ENCODE results near the gene ARPC1A. TPM values are rescaled to one million over a fixed set of nuclear protein-coding genes. Genes with fewer than 3 reads are reported as not detected.
"Not testable (repeated sequence)": the region's sequence is repeated elsewhere in the genome, so short reads cannot be mapped to it uniquely, and the experiment has no call there.

ARPC1A gene
- 103 and 105 TPM in 2 replicates for total RNA-seq
- long read RNA-seq, transcript ARPC1A-201 (10 exons, 1,565 nt): major isoform, 936 of 983 reads
- long read RNA-seq, partial matches to known transcripts: 11 of 983 reads
- long read RNA-seq, other reads (novel, unspliced or antisense): 36 of 983 reads

DNA sequence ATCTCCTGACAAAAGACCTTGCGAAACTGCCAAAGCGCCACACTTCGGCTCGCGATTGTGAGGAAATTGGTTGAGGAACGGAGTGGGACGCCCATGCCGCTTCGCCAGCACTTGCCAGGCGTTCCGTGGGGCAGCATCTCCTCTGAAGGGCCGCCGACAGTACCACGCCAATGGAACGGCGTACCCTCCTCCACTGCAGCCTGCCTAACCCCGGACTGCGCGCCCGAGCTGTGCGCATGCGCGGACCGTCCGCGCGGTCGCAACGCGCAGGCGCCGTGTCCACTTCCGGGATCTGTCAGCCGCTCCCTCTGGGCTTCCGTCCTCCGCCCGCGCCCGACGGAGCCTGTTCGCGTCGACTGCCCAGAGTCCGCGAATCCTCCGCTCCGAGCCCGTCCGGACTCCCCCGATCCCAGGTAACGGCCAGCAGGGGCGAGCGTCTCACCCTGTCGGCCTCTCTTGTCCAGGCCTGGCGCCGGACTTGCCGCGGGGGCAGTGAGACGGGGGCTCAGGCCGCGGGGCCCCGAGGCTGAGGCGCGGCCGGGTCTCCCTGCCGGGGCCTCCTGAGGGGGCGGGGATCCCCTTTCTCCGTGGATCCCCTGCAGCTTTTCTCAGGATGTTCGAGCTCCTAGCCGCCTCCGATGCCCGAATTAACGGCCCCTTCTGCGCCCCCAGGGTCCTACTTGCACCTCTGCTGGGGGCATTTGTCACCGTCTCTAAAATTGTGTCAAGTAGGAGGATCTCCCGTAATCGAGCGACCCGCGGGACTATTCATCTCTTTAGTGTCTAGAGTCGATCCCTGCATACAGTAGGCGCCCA, at the start of gene ARPC1A:
Gene ARPC1A (plus strand): TSS at position 307 of the 816 bp plus-strand sequence. CDS start 7,456 bp downstream, outside the sequence.
- H3K9me3 Mint-ChIP-seq (ENCODE audit: unreplicated experiment): no peaks in the 10 kb centered on the region
- peaks cover 38% of the 10 kb centered on the region for H3K4me1 Mint-ChIP-seq (ENCODE audit: unreplicated experiment)
- H3K4me3 Mint-ChIP-seq (ENCODE audit: unreplicated experiment): peak within 1 kb of the TSS; percentile 86

DNA sequence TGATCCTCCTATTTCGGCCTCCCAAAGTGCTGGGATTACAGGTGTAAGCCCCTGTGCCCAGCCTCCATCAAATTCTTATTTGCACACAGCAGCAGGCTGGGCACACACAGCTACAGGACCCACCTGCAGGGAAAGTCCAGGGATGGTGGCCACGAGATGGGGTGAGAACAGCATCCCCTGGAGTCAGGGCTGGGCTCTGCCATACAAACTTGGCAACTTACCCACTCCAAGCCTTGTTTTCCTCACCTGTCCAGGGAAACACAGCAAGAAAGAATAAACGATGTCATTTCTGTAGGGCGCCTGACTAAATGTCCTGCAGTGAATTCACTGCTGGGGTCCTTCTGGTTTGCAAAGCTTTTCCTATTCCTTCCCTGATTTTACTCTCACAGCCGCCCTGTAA, 47.5 kb upstream of the ARPC1A start:
- TF ChIP-seq, protein P1, sequence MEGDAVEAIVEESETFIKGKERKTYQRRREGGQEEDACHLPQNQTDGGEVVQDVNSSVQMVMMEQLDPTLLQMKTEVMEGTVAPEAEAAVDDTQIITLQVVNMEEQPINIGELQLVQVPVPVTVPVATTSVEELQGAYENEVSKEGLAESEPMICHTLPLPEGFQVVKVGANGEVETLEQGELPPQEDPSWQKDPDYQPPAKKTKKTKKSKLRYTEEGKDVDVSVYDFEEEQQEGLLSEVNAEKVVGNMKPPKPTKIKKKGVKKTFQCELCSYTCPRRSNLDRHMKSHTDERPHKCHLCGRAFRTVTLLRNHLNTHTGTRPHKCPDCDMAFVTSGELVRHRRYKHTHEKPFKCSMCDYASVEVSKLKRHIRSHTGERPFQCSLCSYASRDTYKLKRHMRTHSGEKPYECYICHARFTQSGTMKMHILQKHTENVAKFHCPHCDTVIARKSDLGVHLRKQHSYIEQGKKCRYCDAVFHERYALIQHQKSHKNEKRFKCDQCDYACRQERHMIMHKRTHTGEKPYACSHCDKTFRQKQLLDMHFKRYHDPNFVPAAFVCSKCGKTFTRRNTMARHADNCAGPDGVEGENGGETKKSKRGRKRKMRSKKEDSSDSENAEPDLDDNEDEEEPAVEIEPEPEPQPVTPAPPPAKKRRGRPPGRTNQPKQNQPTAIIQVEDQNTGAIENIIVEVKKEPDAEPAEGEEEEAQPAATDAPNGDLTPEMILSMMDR (IDR thresholded peaks at IDR 0.05): no peak
- Mint-ChIP-seq H3K27me3 (ENCODE audit: unreplicated experiment) (peaks cover 5% of the 10 kb centered on the region), H3K9me3 (ENCODE audit: unreplicated experiment) (no peaks in the 10 kb centered on the region), H3K4me3 (ENCODE audit: unreplicated experiment) (no peak overlapping the region), H3K4me1 (ENCODE audit: unreplicated experiment) (no peaks in the 10 kb centered on the region), H3K36me3 (ENCODE audit: unreplicated experiment) (no peaks in the 10 kb centered on the region), H3K27ac (ENCODE audit: unreplicated experiment) (no peak overlapping the region)
- no peak for DNase-seq (ENCODE audit: extremely low spot score, unreplicated experiment)

More for the DNA sequence above, at the start of gene ARPC1A:
- Mint-ChIP-seq H3K36me3 (ENCODE audit: unreplicated experiment) (no peaks in the 10 kb centered on the region), H3K27ac (ENCODE audit: unreplicated experiment) (peak within 1 kb of the TSS; percentile 75), H3K27me3 (ENCODE audit: unreplicated experiment) (no peaks in the 10 kb centered on the region)
- peak; percentile 98 for DNase-seq (ENCODE audit: extremely low spot score, unreplicated experiment)
- TF ChIP-seq, protein P1 (IDR thresholded peaks at IDR 0.05): peak; percentile 39

DNA sequence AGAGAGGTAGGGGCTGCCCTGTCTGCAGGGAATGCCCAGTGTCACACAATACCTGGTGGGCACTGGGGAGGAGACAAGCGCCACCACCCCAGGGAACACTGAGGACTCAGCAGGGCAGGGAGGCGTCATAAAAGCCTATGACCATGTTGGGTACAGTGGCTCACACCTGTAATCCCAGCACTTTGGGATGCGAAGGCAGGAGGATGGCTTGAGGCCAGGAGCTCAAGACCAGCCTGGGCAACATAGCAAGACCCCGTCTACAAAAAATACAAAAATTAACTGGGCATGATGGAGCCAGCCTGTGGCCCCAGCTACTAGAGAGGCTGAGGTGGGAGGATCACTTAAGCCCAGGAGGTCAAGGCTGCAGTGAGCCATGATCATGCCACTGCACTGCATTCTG, 41.5 kb upstream of the ARPC1A start:
- not testable (repeated sequence) for H3K36me3 Mint-ChIP-seq (ENCODE audit: unreplicated experiment); H3K4me3 Mint-ChIP-seq (ENCODE audit: unreplicated experiment); DNase-seq (ENCODE audit: extremely low spot score, unreplicated experiment); H3K27me3 Mint-ChIP-seq (ENCODE audit: unreplicated experiment); H3K9me3 Mint-ChIP-seq (ENCODE audit: unreplicated experiment); H3K4me1 Mint-ChIP-seq (ENCODE audit: unreplicated experiment); H3K27ac Mint-ChIP-seq (ENCODE audit: unreplicated experiment)

DNA sequence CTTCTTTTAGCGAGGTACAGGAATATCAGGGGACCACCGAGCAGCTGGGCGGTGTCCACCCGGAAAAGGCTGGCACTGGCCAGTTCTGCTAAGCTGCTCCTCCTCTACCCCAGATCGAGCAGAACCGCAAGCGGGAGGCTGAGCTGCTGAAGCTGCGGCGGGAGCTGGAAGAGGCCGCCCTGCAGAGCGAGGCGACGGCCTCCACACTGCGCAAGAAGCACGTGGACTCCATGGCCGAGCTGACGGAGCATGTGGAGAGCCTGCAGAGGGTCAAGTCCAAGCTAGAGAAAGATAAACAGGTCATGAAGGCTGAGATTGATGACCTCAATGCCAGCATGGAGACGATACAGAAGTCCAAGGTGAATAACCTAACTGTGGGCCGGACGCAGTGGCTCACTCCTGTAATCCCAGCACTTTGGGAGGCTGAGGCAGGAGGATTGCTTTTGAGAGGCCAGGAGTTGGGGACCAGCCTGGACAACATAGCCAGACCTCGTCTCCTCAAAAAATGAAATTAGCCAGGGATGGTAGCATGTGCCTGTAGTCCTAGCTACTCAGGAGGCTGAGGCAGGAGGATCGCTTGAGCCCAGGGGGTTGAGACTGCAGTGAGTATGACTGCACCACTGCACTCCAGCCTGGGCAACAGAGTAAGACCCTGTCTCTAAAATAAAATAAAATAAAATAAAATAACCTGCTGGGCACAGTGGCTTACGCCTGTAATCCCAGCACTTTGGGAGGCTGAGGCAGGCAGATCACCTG, 37.7 kb upstream of the ARPC1A start:
- TF ChIP-seq, protein P1 (IDR thresholded peaks at IDR 0.05): no peak
- Mint-ChIP-seq H3K4me1 (ENCODE audit: unreplicated experiment) (no peaks in the 10 kb centered on the region), H3K27ac (ENCODE audit: unreplicated experiment) (no peak overlapping the region), H3K27me3 (ENCODE audit: unreplicated experiment) (peaks cover 2% of the 10 kb centered on the region), H3K9me3 (ENCODE audit: unreplicated experiment) (no peaks in the 10 kb centered on the region), H3K4me3 (ENCODE audit: unreplicated experiment) (no peak overlapping the region), H3K36me3 (ENCODE audit: unreplicated experiment) (no peaks in the 10 kb centered on the region)
- no peak for DNase-seq (ENCODE audit: extremely low spot score, unreplicated experiment)

DNA sequence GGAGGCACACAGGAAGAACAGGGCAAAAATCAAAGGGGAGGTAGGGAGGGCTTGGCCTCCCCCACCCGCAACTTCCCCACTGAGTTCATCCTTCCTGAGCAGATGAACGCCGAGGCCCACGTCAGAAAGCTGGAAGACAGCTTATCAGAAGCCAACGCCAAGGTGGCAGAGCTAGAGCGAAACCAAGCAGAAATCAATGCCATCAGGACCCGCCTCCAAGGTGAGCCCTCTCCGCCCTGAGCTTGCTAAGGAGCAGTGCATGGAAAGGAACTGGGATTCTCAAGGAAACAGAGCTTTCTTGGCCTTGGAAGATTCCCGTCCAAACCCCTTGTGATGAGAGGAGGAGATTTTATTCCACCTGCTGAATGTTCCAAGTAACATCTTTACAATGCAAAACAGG, 36.5 kb upstream of the ARPC1A start:
- H3K27me3 Mint-ChIP-seq (ENCODE audit: unreplicated experiment): peaks cover 2% of the 10 kb centered on the region
- no peak overlapping the region for H3K4me3 Mint-ChIP-seq (ENCODE audit: unreplicated experiment)
- no peaks in the 10 kb centered on the region for H3K4me1 Mint-ChIP-seq (ENCODE audit: unreplicated experiment)
- no peaks in the 10 kb centered on the region for H3K36me3 Mint-ChIP-seq (ENCODE audit: unreplicated experiment)
- no peak for DNase-seq (ENCODE audit: extremely low spot score, unreplicated experiment)
- TF ChIP-seq, protein P1 (IDR thresholded peaks at IDR 0.05): no peak
- H3K9me3 Mint-ChIP-seq (ENCODE audit: unreplicated experiment): no peaks in the 10 kb centered on the region
- no peak overlapping the region for H3K27ac Mint-ChIP-seq (ENCODE audit: unreplicated experiment)

DNA sequence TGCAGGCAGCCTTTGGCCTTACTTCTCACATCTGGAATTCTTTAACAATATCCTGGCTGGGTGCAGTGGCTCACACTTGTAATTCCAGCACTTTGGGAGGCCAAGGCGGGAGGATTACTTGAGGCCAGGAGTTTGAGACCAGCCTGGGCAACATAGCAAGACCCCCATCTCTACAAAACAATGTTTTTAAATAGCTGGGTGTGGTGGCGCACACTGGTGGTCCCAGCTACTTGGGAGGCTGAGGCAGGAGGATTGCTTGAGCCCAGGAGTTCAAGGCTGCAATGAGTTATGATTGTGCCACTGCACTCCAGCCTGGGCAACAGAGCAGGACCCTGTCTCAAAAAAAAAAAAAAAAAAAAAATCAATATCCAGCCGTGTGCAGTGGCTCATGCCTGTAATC, 35.5 kb upstream of the ARPC1A start:
- not testable (repeated sequence) for DNase-seq (ENCODE audit: extremely low spot score, unreplicated experiment); H3K9me3 Mint-ChIP-seq (ENCODE audit: unreplicated experiment); H3K4me1 Mint-ChIP-seq (ENCODE audit: unreplicated experiment); H3K36me3 Mint-ChIP-seq (ENCODE audit: unreplicated experiment); H3K4me3 Mint-ChIP-seq (ENCODE audit: unreplicated experiment); H3K27me3 Mint-ChIP-seq (ENCODE audit: unreplicated experiment); H3K27ac Mint-ChIP-seq (ENCODE audit: unreplicated experiment)
